Thoracic aorta (tissue), 2 donors: ENCODE results near the gene NKG7. TPM values are rescaled to one million over a fixed set of nuclear protein-coding genes. Genes with fewer than 3 reads are reported as not detected.

Experiments used
- ATAC-seq: fragments of 150-250 bp; one replicate; pipeline ENCODE4 v1.8.0; 2017; ENCODE audit warnings: low read depth; ENCODE audit not compliant: insufficient number of reproducible peaks, low FRiP score
- DNase-seq: peaks from one replicate; pipeline ENCODE4 v3.0.0-alpha.2; 2020; ENCODE audit warnings: low spot score
- H3K27ac ChIP-seq, 2 donors: fragments of 200-600 bp; sonication (generic); 1 replicate in 1 of 2; 2 replicates in 1 of 2; pipeline ENCODE4 v1.5.1; 2016; ENCODE audit warnings: mild to moderate bottlenecking in 2 of 2, moderate library complexity in 2 of 2
- H3K27me3 ChIP-seq: fragments of 200-600 bp; sonication (generic); replicated peaks from 2 replicates; pipeline ENCODE4 v1.6.0; 2016; ENCODE audit warnings: mild to moderate bottlenecking; ENCODE audit not compliant: insufficient read depth
- H3K36me3 ChIP-seq: fragments of 200-600 bp; sonication (generic); one replicate; pipeline ENCODE4 v1.5.1; 2016
- H3K4me1 ChIP-seq, 2 donors: fragments of 200-600 bp; sonication (generic); 1 replicate in 1 of 2; 2 replicates in 1 of 2; pipeline versions ENCODE4 v1.5.1 to v1.6.0; 2016; ENCODE audit warnings: low read depth in 2 of 2, mild to moderate bottlenecking in 1 of 2; ENCODE audit not compliant: control insufficient read depth in 1 of 2
- H3K4me3 ChIP-seq: fragments of 200-600 bp; sonication (generic); 2 replicates; pipeline ENCODE4 v1.5.1; 2016; ENCODE audit warnings: mild to moderate bottlenecking
- H3K9me3 ChIP-seq: fragments of 200-600 bp; sonication (generic); 2 replicates; pipeline ENCODE4 v1.5.1; 2016
- total RNA-seq, 2 donors: library from RNA; depleted of rRNA; stranded (reverse); fragments of >200 nt; gene quantifications; one replicate each; pipeline versions ENCODE4 v1.1.0 to v1.2.3, GENCODE V29; 2016
- TF ChIP-seq, protein P1 (sequence below): fragments of 200-600 bp; sonication (generic); IDR thresholded peaks from one replicate; pipeline ENCODE4 v1.5.1; 2019; ENCODE audit warnings: antibody characterized with exemption

NKG7 gene
- total RNA-seq, 2 donors from 2014 or later = 0.54 to 4.4 TPM

DNA sequence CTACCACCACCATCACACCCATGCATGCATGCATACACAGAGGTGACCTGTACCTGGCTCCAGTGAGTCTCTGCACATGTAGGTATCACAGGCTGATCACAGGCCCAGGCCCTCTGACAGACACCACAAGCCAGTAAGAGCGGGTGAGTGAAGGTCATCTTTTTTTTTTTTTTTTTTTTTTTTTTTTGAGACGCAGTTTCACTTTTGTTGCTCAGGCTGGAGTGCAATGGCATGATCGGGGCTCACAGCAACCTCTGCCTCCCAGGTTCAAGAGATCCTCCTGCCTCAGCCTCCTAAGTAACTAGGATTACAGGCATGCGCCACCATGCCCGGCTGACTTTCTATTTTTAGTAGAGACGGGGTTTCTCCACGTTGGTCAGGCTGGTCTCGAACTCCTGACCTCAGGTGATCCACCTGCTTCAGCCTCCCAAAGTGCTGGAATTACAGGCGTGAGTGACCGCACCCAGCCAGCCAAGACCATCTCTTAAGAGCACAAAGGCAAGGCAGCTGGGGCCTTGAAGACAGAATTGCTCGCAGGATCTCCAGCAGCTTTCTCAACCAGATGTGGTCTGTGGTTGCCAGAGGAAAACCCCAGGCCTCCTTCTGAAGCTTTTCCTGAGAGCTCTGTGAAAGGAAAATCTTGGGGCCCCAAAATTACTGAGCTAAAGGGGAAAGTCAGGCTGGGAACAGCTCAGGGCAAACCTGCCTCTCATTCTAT lies 3.2 kb upstream of the NKG7 start:
- H3K4me1 ChIP-seq = no peaks in the 10 kb centered on the region
- no peaks in the 10 kb centered on the region for H3K9me3 ChIP-seq
- H3K36me3 ChIP-seq = no peaks in the 10 kb centered on the region
- H3K4me3 ChIP-seq = no peak overlapping the region
- H3K27ac ChIP-seq = no peak overlapping the region
- TF ChIP-seq, protein P1, sequence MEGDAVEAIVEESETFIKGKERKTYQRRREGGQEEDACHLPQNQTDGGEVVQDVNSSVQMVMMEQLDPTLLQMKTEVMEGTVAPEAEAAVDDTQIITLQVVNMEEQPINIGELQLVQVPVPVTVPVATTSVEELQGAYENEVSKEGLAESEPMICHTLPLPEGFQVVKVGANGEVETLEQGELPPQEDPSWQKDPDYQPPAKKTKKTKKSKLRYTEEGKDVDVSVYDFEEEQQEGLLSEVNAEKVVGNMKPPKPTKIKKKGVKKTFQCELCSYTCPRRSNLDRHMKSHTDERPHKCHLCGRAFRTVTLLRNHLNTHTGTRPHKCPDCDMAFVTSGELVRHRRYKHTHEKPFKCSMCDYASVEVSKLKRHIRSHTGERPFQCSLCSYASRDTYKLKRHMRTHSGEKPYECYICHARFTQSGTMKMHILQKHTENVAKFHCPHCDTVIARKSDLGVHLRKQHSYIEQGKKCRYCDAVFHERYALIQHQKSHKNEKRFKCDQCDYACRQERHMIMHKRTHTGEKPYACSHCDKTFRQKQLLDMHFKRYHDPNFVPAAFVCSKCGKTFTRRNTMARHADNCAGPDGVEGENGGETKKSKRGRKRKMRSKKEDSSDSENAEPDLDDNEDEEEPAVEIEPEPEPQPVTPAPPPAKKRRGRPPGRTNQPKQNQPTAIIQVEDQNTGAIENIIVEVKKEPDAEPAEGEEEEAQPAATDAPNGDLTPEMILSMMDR = no peak
- ATAC-seq (no peak), DNase-seq (no peak)
- no peaks in the 10 kb centered on the region for H3K27me3 ChIP-seq

DNA sequence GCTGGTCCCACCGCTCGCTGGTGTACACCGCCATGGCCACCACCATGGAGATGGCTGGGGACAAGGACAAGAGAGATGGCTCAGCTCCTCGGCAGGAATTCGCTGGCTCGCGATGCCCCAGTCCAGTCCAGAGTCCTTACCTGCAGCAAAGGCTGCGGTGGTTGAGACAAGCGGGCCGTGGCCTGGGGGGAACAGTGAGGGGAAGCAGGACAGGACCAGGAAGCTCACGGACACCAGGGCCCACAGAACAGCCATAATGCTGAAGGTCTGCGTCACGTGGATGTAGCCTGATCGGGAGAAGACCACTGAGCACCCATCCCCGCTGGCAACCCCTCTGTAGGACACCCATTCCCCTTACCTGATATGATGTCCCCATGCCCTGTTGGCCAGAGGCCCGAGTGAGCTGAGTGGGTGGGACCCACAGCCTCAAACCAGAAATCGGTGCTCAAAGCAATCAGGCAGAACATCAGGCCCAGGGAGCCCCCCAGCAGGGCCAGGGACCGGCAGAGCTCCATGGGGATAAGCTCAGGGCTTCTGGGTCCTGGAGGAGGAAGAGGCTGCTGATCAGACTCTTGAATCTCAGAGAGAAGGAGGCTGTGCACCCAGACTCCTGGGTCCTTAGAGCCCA lies 319 bp downstream of the NKG7 start:
- TF ChIP-seq, protein P1 = no peak
- Histone ChIP-seq H3K27me3 (no peaks in the 10 kb centered on the region), H3K27ac (no peak overlapping the region), H3K9me3 (no peaks in the 10 kb centered on the region), H3K4me3 (no peak overlapping the region), H3K36me3 (no peaks in the 10 kb centered on the region), H3K4me1 (peaks cover 0 to 6% of the 10 kb centered on the region in 2 donors)
- DNase-seq (no peak), ATAC-seq (no peak)

GRCh38 chr19:51371186-51371690 lies 1.2 kb downstream of the NKG7 start:
- Histone ChIP-seq H3K27ac (no peak overlapping the region), H3K4me1 (peaks cover 0 to 6% of the 10 kb centered on the region in 2 donors), H3K9me3 (no peaks in the 10 kb centered on the region), H3K27me3 (no peaks in the 10 kb centered on the region), H3K36me3 (no peaks in the 10 kb centered on the region), H3K4me3 (no peak overlapping the region)
- DNase-seq = no peak
- TF ChIP-seq, protein P1 = no peak
- no peak for ATAC-seq

- Histone ChIP-seq H3K4me3 (no peak overlapping the region), H3K27ac (no peak overlapping the region), H3K4me1 (peaks cover 4 to 12% of the 10 kb centered on the region in 2 donors), H3K9me3 (no peaks in the 10 kb centered on the region), H3K36me3 (no peaks in the 10 kb centered on the region), H3K27me3 (no peaks in the 10 kb centered on the region)
- ATAC-seq = no peak
- TF ChIP-seq, protein P1 = no peak
- DNase-seq = no peak
These were observed 2.2 kb downstream of the NKG7 start for GRCh38 chr19:51370230-51370629.
